GM18502 (cell line): ENCODE results near the gene ILKAP.
A peak's percentile ranks its signal among the peaks of the same experiment; 100 is the strongest.
"Not testable (repeated sequence)": the region's sequence is repeated elsewhere in the genome, so short reads cannot be mapped to it uniquely, and the experiment has no call there.

Source experiments
- ATAC-seq: cut with Tn5 transposase; IDR thresholded peaks from one replicate; pipeline ENCODE4 v1.9.1; 2021; ENCODE audit warnings: mild to moderate bottlenecking; ENCODE audit not compliant: unreplicated experiment, poor library complexity

The ILKAP gene

DNA sequence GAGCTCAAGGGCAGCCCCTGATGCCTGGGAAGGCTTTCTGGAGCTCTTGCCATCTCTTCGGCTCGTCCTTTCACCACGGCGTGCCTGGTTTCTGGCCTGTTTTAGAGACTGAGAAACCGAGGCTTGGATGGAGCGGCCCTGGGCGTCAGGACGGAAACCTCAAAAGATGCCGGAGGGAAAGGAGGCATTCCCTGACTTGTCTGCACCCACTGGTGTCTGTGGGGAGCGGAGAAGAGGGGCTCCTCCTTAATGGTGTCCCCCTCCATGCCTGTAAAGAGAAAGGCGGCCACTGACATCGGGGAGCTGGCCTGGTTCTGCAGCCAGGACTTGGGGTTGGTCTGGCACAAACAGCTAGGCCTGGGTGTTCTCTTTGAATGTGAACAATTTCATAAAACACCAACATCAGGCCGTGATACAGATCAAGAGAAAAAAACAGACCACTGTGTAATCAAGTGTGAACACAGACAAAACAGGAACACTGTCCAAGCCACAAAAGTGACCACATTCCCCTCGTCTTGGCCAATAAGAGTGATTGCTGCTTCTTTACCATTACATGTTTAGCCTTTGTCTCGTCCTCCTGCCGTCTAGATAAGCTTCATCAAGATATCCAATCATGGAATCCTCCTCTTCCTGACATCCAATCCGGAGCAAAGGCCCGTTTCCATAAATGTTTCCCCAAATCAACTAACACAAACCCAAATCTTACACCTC is 633 bp upstream of the ILKAP start:
- peak; percentile 27 for ATAC-seq

DNA sequence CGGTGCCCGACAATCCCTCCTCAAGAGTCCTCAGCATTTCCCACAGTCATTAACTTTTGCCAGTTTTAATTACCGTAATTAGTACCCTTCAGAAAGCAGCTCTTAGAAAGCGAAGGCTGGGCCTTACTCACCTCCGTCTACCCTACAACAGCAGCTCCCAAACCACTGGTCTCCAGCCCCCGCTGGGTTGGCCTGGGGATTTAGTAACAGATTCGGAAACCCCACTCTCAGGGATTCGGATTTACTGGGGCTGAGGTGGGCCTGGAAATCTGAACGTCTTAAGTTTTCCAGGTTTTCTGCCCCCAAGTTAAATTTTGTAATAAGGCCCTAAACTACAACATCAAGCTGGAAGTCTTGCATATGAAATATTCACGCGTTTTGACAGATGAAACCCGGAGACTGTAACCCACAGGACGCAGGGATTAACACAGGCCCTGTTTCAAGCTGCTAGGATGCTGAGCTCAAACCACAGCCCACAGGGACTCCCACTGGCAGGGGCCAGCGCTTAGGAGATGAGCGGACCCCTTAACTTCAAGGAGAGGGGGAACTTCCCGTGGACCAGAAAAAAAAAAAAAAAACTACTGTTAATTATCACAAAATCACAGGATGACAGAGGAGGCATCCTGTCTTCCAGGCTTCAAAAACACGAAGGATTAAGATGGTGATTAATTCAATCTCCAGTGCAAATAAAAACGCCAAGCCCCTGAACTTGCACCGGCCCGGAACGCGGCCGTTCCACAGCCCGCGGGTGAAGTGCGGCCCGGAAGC is 985 bp downstream of the ILKAP start:
- no peak for ATAC-seq

- ATAC-seq, result no peak
Measured at GRCh38 chr2:238190445-238190844, 13.1 kb downstream of the ILKAP start.

- no peak for ATAC-seq
Measured at GRCh38 chr2:238187618-238188548, 15.6 kb downstream of the ILKAP start.

DNA sequence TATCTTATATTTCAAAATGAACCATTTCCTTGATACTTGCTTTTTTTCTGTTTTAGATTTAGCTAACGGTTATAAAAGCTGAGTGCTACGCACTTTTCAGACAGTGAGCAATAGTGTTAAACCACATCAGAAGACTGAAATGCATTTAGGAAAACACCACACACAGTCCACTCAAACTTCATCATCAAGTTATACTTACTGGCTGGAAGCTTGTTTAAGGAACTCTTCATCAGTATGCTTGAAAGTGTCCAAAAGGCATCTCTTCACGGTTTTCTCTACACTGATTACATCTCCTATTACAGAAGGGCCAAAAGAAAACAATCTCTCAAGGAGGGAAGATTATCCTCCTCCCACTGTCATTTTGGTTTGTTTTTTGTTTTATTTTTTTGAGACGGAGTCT is 19.7 kb downstream of the ILKAP start:
- ATAC-seq, result no peak

DNA sequence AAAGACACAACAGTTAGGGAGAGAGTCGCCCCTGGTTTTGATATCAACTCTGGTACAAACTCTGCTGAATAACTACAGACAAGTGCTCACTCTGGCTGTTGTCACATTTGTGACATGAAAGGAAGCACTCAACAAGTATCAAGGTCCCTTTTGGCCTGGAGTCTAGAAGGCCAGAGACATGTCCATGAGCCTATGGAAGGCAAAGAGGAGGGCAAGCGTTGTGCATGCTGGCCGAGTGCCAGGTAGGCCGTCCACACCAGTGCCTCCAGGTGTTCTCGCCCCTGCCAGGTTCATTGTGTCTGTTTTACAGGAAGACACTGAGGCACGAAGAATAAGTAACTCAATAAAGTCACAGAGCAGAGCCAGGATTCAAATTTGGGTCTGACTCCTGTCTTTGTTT is 21.1 kb downstream of the ILKAP start:
- no peak for ATAC-seq

GRCh38 chr2:238180554-238180953 is 22.9 kb downstream of the ILKAP start:
- no peak for ATAC-seq

DNA sequence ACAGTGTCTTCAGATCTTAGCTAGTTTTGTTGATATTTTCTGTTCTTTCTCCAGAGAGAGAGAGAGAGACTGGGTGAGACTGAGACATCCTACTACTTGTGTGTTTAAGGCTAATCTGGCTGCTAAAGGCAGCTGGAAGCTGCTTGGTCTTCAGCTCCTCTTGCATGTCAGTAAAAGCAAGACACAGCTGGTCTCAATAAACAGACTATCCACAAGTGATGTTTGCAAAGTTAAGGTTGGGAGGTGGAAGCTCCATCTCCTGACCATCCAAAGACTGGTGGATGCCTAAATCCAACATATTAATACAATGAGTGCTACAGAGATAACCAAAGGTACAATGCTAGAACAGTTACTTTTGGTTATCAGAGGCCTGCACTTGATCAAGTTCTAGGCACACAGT is 26.9 kb downstream of the ILKAP start:
- ATAC-seq, result no peak

GRCh38 chr2:238174701-238175100 is 28.8 kb downstream of the ILKAP start:
- ATAC-seq, result no peak

DNA sequence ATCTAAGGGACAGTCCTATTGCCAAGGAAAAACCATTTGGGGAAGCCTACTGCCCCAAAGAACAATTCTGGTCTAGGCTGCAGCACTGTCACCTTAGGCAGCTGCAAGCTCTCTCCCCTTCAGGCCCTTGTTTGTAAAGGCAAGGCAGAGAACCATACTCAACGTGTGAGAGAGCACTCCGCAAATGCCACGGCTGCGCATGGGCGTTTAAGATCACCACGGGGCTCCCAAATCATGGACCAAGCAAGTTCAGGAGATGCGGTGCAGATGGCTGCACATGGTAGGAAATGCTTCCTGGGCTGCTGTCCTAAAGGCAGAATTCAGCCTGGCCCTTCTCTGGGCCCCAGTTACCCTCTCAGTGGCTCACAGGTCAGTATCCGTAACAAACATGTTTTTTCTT is 29.2 kb downstream of the ILKAP start:
- no peak for ATAC-seq

DNA sequence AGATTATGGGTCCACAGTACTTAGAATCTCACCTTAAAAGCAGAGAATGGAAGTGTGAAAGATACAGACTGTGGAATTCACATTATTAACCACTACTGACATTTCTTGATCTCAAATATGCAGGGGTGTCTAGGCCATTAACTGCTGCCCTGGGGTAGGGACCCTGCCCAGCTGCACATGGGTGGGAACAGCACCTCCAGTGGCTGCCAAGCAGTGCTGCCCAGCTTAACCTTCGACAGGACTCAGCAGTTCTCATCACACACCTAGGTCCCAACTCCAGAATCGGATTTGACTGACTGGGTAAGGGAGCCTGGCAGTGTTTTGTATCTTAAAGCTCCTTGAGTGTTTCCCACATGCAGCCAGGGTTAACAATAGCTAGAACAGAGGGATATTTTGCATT is 29.8 kb downstream of the ILKAP start:
- no peak for ATAC-seq

- no peak for ATAC-seq
Measured at GRCh38 chr2:238172439-238172838, 31.1 kb downstream of the ILKAP start.

- no peak for ATAC-seq
Measured at GRCh38 chr2:238171575-238172187, 31.8 kb downstream of the ILKAP start.

DNA sequence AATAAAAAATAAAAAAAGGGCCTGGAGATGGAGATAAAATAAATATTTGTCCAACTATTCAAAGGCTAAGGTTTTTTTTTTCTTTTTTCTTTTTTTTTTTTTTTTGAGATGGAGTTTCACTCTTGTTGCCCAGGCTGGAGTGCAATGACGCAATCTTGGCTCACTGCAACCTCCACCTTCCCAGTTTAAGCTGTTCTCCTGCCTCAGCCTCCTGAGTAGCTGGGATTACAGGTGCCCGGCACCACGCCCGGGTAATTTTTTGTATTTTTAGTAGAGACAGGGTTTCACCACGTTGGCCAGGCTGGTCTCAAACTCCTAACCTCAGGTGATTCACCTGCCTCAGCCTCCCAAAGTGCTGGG is 32.4 kb downstream of the ILKAP start:
- not testable (repeated sequence) for ATAC-seq

- no peak for ATAC-seq
Measured at GRCh38 chr2:238170386-238171071, 33.0 kb downstream of the ILKAP start.

- ATAC-seq, result no peak
Measured at GRCh38 chr2:238169708-238170251, 33.7 kb downstream of the ILKAP start.

DNA sequence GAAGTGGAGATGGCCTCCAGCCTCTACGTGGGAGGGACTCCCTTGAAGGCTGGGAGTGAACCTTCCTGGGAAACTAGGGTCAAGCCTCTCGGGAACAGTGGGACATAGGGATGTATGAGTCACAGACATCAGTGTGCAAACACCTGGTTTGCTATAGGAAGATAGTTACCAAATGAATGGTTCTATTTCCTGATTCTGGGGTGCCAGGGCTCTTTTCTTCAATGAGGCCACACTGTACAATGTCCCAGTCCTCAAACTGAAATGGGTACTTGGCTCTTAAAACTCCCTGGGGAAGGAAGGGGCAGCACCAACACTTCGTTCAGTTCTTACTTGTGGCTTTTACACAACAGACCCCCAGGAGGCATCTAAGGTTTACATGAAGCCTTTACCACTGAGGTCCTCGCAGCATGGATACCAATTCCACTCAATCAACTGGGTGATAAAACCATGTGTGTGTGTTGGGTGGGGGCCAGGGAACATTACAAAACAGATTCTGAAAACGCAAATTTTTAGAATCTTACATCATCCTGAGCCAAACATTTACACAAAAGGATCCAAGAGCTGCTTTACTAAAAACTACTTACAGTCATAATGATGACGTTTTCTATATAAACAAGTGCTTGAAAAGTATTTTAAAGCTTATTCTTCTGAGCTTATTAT is 34.3 kb downstream of the ILKAP start:
- no peak for ATAC-seq

DNA sequence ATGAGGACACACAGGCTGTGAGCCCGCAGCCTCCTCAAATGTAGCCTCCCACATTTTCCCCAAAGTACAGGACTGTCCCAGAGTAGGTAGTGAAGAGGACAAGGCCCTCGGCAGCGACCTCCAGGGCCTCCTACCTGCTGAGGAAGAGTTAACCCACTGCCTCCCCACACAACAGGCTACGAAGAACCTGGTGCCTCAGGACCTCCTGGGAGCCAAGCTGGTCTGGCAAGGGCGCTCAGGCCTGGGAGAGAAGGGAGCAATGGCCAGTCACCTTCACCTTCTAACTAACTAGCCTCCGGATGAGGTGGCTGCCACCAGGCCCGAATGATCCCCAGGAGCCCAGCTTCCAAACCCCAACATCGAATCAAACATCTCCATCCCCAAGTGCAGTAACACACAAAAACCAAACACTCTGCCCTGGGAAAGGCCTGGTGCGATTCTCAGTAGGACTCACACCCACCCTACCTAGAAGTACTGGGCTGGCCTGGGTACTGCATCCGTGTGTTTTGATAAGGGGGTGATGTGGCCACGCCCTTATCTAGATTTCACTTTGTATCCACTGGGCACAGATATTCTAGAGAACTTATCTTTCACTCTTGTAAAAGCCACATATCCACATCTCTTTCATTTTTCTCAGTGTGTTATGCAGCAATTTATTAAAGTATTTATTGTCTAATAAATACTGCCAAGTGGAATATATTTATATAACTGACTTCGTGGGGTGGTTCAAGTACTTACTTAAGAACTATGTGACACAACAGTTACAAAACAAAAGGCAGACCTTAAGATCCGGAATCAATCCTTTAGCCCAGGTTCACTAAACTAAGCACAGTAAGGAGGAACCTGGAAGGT is 35.1 kb downstream of the ILKAP start:
- no peak for ATAC-seq
